GM21367 (cell line): Measurements from ENCODE around the gene C10orf67.
"Not testable (repeated sequence)": the region's sequence is repeated elsewhere in the genome, so short reads cannot be mapped to it uniquely, and the experiment has no call there.

ENCODE experiments used
- ATAC-seq: cut with Tn5 transposase; IDR thresholded peaks from one replicate; pipeline ENCODE4 v1.9.1; 2021; ENCODE audit not compliant: unreplicated experiment

C10orf67 gene

DNA sequence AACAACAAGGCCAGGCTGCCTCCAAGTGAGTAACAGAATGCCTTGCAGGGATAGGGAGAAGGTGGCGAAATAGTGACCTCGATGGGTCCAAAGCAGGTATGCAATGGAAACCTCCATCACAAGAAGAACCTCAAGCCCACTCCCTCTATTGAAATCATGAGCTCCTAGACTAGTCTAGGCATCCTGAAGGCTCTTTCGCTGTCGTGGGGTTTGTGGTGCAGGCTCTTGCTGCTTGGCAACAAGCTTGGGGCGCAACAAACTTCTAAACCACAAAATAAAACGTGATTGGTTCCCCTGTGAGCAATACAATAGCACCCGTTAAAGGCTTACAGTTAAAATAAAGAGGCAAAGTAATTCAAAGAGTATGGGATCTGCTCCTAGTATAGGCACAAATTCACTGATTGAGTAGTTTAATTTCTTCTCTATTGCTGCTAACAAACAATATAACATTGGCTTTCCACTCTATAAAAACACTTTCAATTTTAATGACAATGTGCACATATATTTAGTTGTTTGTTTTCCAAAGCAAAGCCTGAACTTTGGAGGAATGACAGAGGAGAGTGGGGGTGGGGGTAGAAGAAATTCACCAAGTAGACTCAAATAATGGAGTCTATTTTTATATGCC is 64.1 kb downstream of the C10orf67 start:
- ATAC-seq = no peak

- no peak for ATAC-seq
Measured at GRCh38 chr10:23275355-23275754, 69.2 kb downstream of the C10orf67 start.

DNA sequence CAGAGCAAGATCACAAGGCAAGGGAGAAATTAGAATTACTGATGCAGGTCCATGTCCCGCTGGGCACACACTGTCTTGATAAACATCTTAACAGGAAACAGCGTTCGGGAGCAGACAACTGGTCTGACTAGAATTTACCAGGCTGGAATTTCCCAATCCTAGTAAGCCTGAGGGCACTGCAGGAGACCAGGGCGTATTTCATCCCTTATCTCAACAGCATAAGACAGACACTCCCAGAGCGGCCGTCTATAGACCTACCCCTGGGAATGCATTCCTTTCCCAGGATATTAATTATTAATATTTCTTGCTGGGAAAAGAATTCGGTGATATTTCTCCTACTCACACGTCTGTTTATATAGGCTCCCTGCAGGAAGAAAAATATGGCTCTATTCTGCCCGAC is 70.4 kb downstream of the C10orf67 start:
- not testable (repeated sequence) for ATAC-seq

- no peak for ATAC-seq
Measured at GRCh38 chr10:23270531-23270930, 74.1 kb downstream of the C10orf67 start.

DNA sequence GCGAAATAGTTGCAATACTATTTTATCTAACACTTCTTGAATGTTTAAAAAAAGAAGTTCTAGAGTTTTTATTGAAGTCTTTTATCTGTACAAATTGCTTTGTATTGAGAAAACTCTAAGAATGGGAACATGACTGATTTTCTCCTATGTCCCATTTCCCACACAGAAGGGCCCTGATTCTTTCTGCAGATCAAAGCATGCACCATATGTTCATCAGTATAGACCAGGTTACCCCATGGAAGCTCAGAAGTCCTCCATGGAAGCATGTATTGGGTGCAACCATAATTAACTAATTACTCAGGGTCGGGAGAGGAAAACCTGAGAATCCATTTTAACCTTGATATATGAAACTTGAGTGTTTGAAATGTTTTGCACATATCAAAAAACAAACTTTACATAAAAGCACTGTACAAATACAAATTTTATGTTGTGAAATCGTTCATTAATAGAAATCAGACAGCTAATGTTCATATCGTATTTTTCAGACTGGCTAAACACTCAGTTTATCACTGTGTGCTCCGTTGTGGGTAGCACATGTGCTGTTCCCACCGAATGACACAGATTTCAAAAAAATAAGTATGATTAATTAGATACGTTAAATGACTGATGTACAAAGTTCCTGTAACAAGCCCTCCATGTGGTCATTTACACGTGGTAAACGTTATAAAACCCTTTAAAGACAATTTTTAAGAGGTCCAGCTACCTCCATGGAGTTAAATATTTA is 81.0 kb downstream of the C10orf67 start:
- no peak for ATAC-seq

DNA sequence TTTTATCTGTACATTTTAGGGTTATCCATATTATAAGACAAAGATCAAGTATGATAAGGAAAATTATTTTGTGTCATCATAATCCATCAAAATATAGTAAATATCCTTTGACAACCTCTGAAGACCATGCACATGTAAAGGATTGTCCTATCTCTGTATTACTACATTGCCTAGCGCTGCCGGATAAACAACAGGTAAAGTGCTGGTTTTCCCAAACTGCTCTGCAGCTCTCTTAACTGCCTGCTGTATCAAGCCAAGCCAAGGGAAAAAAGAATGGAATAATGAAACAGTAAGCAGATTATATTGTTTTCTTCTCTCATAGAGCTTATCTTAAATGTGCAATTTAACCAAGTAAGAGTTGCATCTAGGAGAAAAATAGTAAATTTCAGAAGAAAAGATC is 81.7 kb downstream of the C10orf67 start:
- ATAC-seq = no peak

DNA sequence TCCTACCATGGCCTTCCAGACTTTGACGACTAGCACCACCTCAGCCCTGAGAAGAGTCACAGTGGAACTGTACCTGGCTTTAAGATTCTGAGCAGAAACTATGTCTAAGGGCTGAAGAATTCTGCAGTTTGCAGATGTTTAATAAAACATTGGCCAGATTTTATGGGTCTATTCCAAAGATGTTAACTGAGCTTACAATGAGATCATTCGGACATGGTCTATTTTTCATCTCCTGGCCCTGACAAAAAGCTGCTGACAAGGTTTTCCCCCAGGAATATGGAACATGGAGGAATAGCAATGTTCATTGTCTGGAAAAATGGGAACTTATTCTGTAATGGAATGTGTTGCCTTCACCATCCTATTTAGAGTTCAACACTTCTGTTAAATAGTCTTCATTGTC is 86.1 kb downstream of the C10orf67 start:
- ATAC-seq = no peak

DNA sequence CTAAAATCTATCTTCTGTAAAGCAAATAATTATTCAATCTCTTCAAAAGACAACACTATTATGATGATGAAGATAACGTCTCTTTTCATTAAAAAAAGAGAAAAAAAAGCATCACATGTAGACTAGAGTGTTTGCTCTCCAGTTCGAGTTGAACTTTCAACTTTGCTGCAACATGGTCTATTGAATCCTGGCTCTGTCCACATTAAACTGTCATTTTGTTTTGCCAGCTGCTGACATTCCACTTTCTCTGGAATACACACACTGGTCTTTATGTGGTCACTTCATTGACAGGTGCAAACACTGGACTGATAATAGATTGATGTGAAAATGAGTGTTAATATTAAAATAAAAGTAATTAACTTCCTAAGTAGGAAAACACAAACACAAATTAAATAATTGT is 90.8 kb downstream of the C10orf67 start:
- ATAC-seq = no peak

DNA sequence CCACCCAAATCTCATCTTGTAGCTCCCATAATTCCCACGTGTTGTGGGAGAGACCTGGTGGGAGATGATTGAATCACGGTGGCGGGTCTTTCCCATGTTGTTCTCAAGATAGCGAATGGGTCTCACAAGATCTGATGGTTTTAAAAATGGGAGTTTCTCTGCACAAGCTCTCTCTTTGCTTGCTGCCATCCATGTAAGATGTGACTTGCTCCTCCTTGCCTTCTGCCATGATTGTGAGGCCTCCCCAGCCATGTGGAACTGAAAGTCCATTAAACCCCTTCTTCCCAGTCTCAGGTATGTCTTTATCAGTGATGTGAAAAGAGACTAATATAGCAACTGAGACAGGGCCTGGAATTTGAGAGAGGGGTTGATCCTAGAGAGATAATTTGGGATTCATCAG is 91.7 kb downstream of the C10orf67 start:
- not testable (repeated sequence) for ATAC-seq

DNA sequence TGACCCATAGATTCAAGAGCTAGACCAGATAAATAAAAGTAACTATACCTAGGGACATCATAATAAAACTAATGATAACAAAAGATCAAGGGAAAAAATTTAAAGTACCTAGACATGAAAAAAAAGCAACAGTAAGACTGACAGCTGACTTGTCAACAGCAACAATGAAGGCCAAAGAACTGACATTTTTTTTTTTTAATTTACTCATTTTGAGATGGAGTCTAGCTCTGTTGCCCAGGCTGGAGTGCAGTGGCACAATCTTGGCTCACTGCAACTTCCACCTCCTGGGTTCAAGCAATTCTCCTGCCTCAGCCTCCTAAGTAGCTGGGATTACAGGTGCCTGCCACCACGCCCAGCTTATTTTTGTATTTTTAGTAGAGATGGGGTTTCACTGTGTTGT is 102.8 kb downstream of the C10orf67 start:
- not testable (repeated sequence) for ATAC-seq

- no peak for ATAC-seq
Measured at GRCh38 chr10:23238015-23238414, 106.6 kb downstream of the C10orf67 start.

DNA sequence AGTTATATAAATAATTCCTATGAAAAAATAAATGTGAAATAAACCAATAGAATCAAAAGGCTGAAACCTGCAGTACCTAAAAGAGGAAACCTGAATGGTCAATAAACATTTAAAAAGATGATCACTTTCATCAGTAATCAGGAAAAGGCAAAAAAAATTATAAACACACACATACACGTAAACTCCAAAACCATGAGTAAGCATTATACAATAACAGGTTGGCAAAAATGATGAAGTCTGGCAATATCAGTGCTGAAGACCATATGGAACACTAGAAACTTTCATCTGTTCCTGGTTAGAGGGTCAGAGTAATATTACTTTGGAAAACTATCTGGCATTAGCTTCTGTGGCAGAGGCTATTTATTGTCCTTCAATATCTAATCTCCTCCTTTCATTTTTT is 114.0 kb downstream of the C10orf67 start:
- no peak for ATAC-seq

DNA sequence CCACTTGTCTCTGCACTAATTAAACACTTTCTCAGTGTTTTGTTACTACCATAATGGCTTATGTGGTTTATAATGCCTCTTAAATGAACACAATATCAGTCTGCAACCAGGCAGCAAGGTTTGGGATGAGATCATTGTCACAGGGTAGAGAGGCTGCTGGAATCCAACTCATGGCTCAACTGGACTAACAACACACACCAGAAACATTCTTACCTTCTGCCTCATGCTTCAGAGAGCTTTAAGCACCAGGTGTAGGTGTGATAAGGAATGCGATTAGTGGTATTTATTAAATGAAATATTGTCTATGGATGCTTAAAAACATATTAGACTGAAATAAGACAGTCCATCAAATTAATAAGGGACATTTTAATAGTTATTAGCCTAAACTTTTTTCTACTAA is 127.1 kb downstream of the C10orf67 start:
- no peak for ATAC-seq

- ATAC-seq = no peak
Measured at GRCh38 chr10:23205972-23206642, 138.5 kb downstream of the C10orf67 start.

DNA sequence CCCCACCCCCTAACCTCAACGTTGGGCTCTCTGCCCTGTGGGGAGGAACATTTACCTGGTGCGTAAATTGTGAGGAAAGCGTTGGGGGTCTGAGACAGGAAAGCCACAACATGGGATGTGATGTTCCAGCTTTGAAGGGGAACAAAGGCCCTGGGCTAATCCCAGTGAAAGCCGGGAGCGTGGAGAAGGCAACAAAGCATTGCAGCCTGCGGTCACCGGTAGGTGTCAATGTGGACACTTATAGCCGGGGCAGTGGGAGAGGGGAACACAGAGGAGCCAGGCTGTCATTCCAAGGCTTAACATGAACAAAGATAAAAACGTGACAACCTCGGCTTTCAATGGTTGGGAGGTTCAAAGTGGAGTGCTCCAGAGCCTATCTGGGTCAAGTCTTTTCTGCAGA is 139.8 kb downstream of the C10orf67 start:
- no peak for ATAC-seq

GRCh38 chr10:23203369-23204325 is 140.9 kb downstream of the C10orf67 start:
- no peak for ATAC-seq

DNA sequence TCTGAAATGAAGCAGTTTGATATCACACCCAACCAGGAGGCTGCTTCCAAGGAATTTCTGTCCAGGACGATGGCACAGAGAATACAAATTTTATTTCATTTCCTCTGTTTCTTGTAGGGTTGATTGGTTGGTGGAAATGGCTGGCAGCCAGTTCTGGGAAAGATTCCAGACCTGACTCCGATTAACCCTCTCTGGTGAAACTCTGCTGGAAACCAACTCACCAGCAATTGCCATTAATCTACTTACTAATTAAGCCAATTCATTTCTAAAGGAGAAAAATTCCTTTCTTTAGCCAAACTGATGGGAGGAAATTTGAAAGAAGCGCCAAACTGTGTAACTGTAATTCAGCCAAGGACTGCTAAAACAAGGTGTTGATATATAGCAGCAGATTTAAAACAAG is 141.8 kb downstream of the C10orf67 start:
- ATAC-seq = no peak

DNA sequence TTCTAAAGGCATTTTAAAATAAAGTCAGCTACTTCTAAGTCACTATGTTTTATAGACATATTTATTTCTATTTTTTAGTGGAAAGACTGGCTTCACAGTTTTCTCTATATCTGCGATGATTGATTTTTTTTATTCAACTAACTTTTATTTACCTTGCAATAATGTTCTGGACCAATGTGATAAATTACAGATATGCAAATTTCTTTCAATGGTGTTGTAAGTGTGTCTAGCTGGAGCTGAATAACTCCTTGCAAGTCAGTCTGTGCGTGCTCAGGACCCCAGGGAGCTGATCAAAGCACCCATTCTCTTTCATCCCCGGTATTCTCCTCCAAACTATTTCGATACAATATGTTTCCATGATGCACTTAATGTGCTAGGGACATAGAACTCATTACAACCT is 142.8 kb downstream of the C10orf67 start:
- no peak for ATAC-seq

- no peak for ATAC-seq
Measured at GRCh38 chr10:23200997-23201652, 143.5 kb downstream of the C10orf67 start.

GRCh38 chr10:23200586-23200985 is 144.0 kb downstream of the C10orf67 start:
- no peak for ATAC-seq
